Measurements from ENCODE around the gene SNCAIP.

- TF ChIP-seq POLR2A (IDR thresholded peaks at IDR 0.05; ENCODE audit: low read depth, low read length), result no peak
- no peak for TF ChIP-seq POLR2AphosphoS5 (IDR thresholded peaks at IDR 0.05; ENCODE audit: low read depth, low read length)
Measured at GRCh38 chr5:122508623-122509022, 196.6 kb downstream of the SNCAIP start.
